Choroid plexus epithelial cell (primary cell): ENCODE measurements around the gene XPO6.

Source experiments
- DNase-seq: peaks from one replicate; pipeline ENCODE4 v3.0.0-alpha.2; 2010; ENCODE audit warnings: low read depth
- H3K4me3 ChIP-seq: 2 replicates; pipeline ENCODE4 v1.5.1; 2011; ENCODE audit warnings: low read depth, mild to moderate bottlenecking, control low read depth, low read length, moderate library complexity
- TF ChIP-seq, protein P1 (sequence below): conservative IDR thresholded peaks from 2 replicates; pipeline ENCODE4 v1.5.1; 2011; ENCODE audit warnings: low read depth, mild to moderate bottlenecking, control low read depth, inconsistent platforms, low read length, moderate library complexity

XPO6 gene

DNA sequence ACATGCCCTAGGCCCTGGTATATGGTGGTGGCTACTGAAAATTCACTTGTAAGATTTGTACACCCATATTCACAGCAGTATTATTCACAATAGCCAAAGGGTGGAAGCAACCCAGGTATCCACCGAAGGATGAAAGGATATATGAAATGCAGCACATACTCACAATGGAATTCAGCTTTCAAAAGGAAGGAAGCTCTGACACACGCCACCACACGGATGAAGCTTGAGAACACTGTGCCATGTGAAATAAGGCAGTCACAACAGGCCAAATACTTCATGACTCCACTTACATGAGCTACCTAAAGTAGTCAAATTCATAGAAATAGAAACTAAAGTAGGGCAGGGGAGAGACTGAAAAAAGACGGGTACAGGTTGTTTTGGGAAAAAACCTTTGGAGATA is 2.9 kb downstream of the XPO6 start:
- no peak for DNase-seq
- no peak overlapping the region for H3K4me3 ChIP-seq
- TF ChIP-seq, protein P1, sequence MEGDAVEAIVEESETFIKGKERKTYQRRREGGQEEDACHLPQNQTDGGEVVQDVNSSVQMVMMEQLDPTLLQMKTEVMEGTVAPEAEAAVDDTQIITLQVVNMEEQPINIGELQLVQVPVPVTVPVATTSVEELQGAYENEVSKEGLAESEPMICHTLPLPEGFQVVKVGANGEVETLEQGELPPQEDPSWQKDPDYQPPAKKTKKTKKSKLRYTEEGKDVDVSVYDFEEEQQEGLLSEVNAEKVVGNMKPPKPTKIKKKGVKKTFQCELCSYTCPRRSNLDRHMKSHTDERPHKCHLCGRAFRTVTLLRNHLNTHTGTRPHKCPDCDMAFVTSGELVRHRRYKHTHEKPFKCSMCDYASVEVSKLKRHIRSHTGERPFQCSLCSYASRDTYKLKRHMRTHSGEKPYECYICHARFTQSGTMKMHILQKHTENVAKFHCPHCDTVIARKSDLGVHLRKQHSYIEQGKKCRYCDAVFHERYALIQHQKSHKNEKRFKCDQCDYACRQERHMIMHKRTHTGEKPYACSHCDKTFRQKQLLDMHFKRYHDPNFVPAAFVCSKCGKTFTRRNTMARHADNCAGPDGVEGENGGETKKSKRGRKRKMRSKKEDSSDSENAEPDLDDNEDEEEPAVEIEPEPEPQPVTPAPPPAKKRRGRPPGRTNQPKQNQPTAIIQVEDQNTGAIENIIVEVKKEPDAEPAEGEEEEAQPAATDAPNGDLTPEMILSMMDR, result no peak

DNA sequence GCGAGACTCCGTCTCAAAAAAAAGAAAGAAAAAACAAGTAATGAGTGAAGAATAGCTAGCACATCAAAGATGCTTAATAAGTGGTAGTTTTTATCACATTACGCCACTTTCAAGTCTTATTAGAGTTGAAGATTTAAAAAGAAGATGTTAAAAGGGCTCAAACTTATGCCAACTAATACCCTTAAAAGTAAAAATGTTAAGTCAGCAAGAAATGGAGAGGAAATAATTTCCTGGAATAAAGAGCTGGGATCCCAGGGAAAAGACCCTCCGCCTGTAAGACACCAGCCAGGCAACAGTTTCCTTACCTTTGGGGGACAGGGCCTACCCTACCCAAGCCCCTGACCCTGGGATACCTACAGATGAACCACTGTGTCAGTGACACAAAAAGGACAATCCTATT is 3.6 kb downstream of the XPO6 start:
- TF ChIP-seq, protein P1, result no peak
- no peak for DNase-seq
- no peak overlapping the region for H3K4me3 ChIP-seq

DNA sequence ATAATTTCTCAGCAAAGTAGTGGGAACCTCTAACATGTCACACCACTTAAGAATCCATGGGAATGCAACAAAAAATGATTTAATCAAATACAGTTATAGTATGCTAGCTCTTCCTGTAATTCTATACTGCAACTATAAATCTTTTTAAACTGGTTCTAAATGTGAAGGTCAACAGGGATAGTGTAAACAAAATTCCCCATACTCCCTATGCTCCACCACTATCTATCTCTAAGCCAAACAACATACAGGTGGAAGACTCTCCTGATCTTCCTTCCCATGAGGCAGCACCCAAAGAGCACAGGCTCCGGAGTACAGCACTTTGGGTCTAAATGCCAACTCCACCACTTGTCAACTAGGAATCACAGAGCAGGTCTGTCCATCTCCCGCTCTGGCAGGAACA is 4.4 kb downstream of the XPO6 start:
- no peak overlapping the region for H3K4me3 ChIP-seq
- TF ChIP-seq, protein P1, result no peak
- no peak for DNase-seq

DNA sequence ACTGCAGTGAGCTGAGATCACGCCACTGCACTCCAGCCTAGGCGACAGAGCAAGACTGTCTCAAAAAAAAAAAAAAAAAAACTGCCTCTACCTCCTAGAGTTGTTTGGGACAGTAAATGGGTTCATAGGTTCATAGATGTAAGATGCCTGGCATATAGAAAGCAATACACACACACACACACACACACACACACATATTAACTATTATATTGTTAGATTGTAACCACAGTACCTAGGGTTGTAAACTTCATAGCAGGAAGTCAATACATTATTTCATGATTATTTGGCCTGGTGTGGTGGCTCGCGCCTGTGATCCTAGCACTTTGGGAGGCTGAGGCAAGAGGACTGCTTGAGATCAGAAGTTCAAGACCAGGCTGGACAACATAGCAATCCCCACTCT is 5.8 kb downstream of the XPO6 start:
- no peak for DNase-seq
- no peak overlapping the region for H3K4me3 ChIP-seq
- TF ChIP-seq, protein P1, result no peak

DNA sequence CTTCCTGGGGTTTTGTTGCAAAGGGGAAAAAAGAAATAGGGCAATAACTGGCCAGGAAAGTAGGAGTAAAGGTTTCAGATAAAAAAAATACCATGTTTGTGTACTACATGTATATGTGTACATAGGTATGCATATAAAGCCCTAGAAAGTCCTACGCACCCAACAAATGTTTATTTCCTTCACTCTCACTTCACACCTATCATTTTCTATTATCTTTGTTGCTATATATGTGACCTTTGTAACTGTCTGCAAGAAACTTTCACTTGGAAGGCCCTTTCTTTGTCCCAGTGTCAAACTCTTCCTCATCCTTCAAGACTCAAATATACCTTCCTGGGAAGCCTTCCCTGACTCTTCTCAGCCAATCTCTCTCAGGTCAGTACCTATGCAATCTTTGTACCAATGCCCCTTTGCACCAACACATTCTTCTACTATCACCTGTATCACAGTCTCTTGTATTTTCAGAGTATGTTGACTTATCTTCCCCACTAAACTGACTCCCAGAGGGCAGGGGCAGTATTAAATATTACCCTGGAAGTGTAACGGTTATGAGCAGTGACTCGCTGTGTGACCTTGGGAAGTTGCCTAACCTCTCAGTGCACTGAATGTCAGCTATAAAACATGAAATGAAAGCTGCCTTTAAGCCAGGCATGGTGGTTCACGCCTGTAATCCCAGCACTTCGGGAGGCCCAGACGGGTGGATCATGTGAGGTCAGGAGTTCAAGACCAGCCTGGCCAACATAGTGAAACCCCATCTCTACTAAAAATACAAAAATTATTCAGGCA is 6.5 kb downstream of the XPO6 start:
- no peak for DNase-seq
- H3K4me3 ChIP-seq, result no peak overlapping the region
- TF ChIP-seq, protein P1, result no peak

DNA sequence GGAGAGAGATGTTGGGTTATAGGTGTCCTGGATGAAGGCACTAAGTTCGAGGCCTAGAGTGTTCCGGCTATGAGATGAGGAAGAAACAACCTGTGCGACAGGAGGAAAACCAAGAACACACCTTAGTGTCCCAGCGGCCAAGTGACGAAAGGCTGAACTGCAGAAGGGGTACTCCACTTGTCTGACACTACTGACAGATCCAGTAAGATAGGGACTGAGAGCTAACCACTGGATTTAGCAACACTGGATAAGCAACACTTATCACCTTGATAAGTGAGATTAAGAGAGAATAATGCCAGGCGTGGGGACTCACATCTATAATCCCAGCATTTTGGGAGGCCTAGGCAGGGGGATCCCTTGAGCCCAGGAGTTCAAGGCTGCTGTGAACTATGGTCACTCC is 7.1 kb downstream of the XPO6 start:
- H3K4me3 ChIP-seq, result no peak overlapping the region
- TF ChIP-seq, protein P1, result no peak
- no peak for DNase-seq

DNA sequence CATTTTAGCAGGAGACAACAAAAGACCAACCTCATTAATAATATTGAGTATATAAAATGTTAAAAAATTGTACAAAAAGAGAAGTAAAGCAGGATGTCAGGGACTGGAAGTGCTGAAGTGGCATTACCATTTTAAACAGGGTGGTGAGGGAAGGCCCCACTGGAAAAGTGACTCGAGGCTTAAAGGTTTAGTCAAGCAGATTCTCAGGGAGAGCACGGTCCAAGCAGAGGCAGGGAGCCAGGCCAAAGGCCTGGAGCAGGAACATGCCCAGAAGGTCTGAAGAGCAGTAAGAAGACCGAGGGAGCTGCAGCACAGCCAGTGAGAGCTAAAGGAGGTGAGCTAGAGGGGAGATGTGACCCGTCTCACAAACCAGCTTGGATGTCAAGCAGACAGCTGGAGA is 7.6 kb downstream of the XPO6 start:
- H3K4me3 ChIP-seq, result no peak overlapping the region
- TF ChIP-seq, protein P1, result no peak
- DNase-seq, result no peak
